AG04449 (cell line): ENCODE data around the gene IL6.
A peak's percentile ranks its signal among the peaks of the same experiment; 100 is the strongest.
"Not testable (repeated sequence)": the region's sequence is repeated elsewhere in the genome, so short reads cannot be mapped to it uniquely, and the experiment has no call there.

Experiments
- CTCF ChIA-PET: fragments of 350-600 bp; formaldehyde crosslinking; extraction: SDS; loops from one replicate; lab custom pipeline; 2021; ENCODE audit warnings: antibody characterized with exemption; lab: Yijun Ruan, JAX
- POLR2A ChIA-PET: fragments of 400-600, 350-600 bp; formaldehyde crosslinking; extraction: SDS; loops from one replicate; lab custom pipeline; 2020; ENCODE audit warnings: antibody characterized with exemption, inconsistent platforms; lab: Yijun Ruan, JAX
- DNase-seq: peaks from one replicate; pipeline ENCODE4 v3.0.0-alpha.2; 2010; ENCODE audit warnings: low read depth, low spot score
- H3K4me3 ChIP-seq: 2 replicates; pipeline ENCODE4 v1.5.1; 2011; ENCODE audit warnings: low read depth, mild to moderate bottlenecking, control low read depth, low read length
- TF ChIP-seq, protein P1 (sequence below): IDR thresholded peaks from one replicate; pipeline ENCODE4 v1.5.1; 2011; ENCODE audit warnings: mild to moderate bottlenecking, moderate library complexity, low read length, control low read depth, inconsistent platforms; ENCODE audit not compliant: insufficient read depth; ENCODE audit errors: missing control alignments

The IL6 gene

DNA sequence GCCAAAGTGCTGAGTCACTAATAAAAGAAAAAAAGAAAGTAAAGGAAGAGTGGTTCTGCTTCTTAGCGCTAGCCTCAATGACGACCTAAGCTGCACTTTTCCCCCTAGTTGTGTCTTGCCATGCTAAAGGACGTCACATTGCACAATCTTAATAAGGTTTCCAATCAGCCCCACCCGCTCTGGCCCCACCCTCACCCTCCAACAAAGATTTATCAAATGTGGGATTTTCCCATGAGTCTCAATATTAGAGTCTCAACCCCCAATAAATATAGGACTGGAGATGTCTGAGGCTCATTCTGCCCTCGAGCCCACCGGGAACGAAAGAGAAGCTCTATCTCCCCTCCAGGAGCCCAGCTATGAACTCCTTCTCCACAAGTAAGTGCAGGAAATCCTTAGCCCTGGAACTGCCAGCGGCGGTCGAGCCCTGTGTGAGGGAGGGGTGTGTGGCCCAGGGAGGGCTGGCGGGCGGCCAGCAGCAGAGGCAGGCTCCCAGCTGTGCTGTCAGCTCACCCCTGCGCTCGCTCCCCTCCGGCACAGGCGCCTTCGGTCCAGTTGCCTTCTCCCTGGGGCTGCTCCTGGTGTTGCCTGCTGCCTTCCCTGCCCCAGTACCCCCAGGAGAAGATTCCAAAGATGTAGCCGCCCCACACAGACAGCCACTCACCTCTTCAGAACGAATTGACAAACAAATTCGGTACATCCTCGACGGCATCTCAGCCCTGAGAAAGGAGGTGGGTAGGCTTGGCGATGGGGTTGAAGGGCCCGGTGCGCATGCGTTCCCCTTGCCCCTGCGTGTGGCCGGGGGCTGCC lies at the start of gene IL6:
IL6 (plus strand) TSS at position 294 of the 807 bp plus-strand sequence; CDS start at position 357, 63 bp downstream.
- peak within 1 kb of the TSS; percentile 49 for H3K4me3 ChIP-seq
- TF ChIP-seq, protein P1, sequence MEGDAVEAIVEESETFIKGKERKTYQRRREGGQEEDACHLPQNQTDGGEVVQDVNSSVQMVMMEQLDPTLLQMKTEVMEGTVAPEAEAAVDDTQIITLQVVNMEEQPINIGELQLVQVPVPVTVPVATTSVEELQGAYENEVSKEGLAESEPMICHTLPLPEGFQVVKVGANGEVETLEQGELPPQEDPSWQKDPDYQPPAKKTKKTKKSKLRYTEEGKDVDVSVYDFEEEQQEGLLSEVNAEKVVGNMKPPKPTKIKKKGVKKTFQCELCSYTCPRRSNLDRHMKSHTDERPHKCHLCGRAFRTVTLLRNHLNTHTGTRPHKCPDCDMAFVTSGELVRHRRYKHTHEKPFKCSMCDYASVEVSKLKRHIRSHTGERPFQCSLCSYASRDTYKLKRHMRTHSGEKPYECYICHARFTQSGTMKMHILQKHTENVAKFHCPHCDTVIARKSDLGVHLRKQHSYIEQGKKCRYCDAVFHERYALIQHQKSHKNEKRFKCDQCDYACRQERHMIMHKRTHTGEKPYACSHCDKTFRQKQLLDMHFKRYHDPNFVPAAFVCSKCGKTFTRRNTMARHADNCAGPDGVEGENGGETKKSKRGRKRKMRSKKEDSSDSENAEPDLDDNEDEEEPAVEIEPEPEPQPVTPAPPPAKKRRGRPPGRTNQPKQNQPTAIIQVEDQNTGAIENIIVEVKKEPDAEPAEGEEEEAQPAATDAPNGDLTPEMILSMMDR = no peak
- ChIA-PET POLR2A (interaction anchor here (0.6 to 2.9 kb wide), 6 partner anchors 9 to 164 kb away, joined by 3 to 44 read pairs (median 6); no protein-coding TSS in a partner anchor), CTCF (interaction anchor here (0.6 to 7.0 kb wide), 27 partner anchors 9 to 329 kb away, joined by 3 to 202 read pairs (median 4); no protein-coding TSS in a partner anchor)
- peak; percentile 86 for DNase-seq

DNA sequence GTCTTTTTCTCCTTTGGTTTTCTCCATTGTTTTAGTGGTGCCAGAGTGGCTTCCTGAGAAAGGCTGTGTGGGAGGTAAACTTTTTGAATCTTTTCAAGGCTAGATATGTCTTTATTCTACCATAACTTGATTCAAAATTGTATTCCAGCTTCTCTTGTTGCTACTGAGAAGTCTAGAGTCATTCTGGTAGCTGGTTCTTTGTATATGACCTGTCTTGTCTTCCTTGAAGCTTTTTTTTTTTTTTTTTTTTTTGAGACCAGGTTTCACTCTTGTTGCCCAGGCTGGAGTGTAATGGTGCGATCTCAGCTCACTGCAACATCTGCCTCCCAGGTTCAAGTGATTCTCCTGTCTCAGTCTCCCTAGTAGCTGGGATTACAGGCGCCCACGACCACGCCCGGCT lies 49.7 kb upstream of the IL6 start:
- POLR2A ChIA-PET, CTCF ChIA-PET, H3K4me3 ChIP-seq, DNase-seq: not testable (repeated sequence)

DNA sequence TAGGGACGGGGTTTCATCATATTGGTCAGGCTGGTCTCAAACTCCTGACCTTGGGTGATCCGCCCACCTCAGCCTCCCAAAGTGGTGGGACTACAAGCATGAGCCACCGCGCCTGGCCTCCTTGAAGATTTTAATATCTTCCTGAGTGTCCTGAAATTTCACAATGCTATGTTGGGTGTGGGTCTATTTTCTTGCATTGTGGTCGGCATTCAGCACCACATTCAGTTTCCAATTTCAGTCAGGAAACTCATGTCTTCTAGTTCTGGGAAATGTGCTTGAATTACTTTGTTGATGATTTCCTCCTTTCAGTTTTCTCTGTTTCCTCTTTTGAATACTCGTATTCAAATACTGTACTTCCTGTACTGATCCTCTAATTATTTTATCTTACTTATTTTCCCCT lies 49.3 kb upstream of the IL6 start:
- no peak for DNase-seq
- POLR2A ChIA-PET = no interaction called here
- no peak overlapping the region for H3K4me3 ChIP-seq
- TF ChIP-seq, protein P1 = no peak
- CTCF ChIA-PET = interaction anchor here (1.0 to 1.8 kb wide), 3 partner anchors 117 to 381 kb away, joined by 3 to 5 read pairs (median 5); no protein-coding TSS in a partner anchor

DNA sequence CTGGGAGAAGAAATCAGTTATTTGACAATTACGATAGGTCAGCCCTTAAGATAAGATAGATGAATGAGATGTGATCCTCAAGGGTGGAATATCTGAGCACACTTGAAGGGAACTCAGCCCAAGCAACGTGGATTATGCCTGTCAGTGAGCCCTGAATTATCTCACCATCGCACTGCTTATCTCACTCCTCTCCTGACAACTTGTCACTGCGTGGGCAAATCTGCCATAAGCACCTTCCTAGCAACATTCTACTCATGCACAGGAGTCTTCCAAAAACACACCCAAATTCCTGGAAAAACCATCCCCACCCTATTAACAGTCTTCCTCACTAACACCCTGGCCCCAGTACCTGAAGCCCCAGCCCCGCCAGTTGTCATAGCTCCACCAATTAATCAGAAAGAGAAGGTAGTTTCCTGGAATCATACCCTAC lies 46.5 kb upstream of the IL6 start:
- TF ChIP-seq, protein P1 = no peak
- ChIA-PET POLR2A (no interaction called here), CTCF (interaction anchor here (0.9 to 1.7 kb wide), 3 partner anchors 10 to 46 kb away, joined by 3 to 4 read pairs (median 3); partner anchors contain the start of gene IL6)
- H3K4me3 ChIP-seq = no peak overlapping the region
- no peak for DNase-seq

DNA sequence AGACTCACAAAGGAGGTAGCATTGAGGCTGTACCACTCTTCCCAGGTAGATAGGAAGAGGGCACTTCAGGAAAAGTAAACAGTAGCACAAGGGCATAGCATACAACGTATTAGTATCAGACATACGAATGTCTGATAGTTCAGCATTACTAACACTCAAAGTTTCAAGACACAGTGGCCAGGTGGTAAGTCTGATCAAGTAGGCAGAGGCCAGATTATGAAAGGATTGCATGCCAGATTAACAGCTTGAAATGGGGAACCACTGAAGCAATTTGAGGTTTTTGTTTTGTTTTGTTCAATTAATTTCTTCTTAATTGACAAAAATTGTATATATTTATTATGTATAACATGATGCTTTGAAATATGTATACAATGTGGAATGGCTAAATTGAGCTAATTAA lies 45.7 kb upstream of the IL6 start:
- no peak overlapping the region for H3K4me3 ChIP-seq
- POLR2A ChIA-PET = no interaction called here
- no peak for DNase-seq
- CTCF ChIA-PET = interaction anchor here (0.9 to 1.7 kb wide), 3 partner anchors 10 to 45 kb away, joined by 3 to 4 read pairs (median 3); partner anchors contain the start of gene IL6
- TF ChIP-seq, protein P1 = no peak

DNA sequence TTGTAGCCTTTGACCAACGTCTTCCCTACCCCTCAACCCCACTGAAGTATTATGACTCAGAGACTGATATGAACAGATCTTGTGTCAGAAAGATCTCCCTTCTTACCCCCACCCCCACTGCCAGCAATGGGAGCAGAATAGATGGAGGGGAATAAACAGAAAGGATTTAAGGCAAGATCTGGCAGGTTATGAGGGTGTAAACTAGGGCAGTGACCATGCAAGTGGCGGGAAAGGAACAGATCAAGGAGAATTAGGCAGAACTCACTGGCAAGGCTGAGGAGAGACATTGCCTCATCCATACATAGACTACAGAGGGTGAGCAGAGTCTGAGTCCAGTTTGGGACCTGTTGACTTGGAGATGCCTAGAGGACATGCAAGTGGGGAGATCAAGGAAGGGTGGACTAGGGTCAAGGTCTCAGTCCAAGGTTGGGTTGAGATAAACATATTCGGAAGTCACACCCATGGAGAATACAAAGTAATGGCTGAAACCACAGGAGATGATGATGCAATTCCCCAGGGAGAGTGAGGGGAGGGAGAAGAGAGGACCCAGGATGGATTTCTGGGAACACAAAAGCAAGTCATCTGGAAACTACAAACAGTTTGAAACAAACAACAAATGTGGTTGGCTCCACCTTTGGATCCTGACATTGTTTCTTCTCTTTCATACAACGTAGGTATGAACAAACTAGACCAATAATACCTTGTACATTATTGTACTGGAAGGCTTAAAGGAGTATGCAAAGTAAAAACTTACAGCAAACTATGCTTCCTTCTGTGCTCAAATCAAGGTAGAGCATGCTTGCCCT lies 44.9 kb upstream of the IL6 start:
- CTCF ChIA-PET = interaction anchor here (1.7 kb wide), 1 partner anchor 11 kb away, joined by 4 read pairs; no protein-coding TSS in a partner anchor
- TF ChIP-seq, protein P1 = no peak
- POLR2A ChIA-PET = no interaction called here
- H3K4me3 ChIP-seq = no peak overlapping the region
- no peak for DNase-seq
